B cell (primary cell): ENCODE data around the gene PSG6.
"Not testable (repeated sequence)": the region's sequence is repeated elsewhere in the genome, so short reads cannot be mapped to it uniquely, and the experiment has no call there.

ENCODE experiments used
- CTCF ChIP-seq: fragments of 200-600 bp; IDR thresholded peaks from one replicate; pipeline ENCODE4 v1.8.0; 2022; ENCODE audit warnings: antibody characterized with exemption, mild to moderate bottlenecking
- EZH2 ChIP-seq: IDR thresholded peaks from 2 replicates; pipeline ENCODE4 v1.6.1; 2012; ENCODE audit warnings: borderline replicate concordance, low read depth, mild to moderate bottlenecking, moderate library complexity, low read length; ENCODE audit not compliant: insufficient read depth, poor library complexity, severe bottlenecking

GRCh38 chr19:42906162-42906561, 11.5 kb downstream of the PSG6 start:
- not testable (repeated sequence) for TF ChIP-seq EZH2, CTCF
